Loucy (cell line): ENCODE measurements around the gene CHN1.

Experiments used
- CTCF ChIP-seq: fragments of 200-600 bp; sonication (generic); conservative IDR thresholded peaks from 2 replicates; pipeline ENCODE4 v1.5.1; 2014; ENCODE audit warnings: mild to moderate bottlenecking, antibody characterized with exemption, low read length
- EZH2phosphoT487 ChIP-seq: fragments of 200-600 bp; IDR thresholded peaks from 2 replicates; pipeline ENCODE4 v1.6.1; 2018; ENCODE audit warnings: antibody characterized with exemption, mild to moderate bottlenecking, moderate library complexity, borderline replicate concordance

- TF ChIP-seq CTCF = no peak
- no peak for TF ChIP-seq EZH2phosphoT487
Measured at GRCh38 chr2:174916270-174916930, 88.8 kb downstream of the CHN1 start.
